ENCODE results near the gene S100A7. TPM values are rescaled to one million over a fixed set of nuclear protein-coding genes. Genes with fewer than 3 reads are reported as not detected.

The S100A7 gene
- total and polyA plus RNA-seq, 12 donors = not detected

DNA sequence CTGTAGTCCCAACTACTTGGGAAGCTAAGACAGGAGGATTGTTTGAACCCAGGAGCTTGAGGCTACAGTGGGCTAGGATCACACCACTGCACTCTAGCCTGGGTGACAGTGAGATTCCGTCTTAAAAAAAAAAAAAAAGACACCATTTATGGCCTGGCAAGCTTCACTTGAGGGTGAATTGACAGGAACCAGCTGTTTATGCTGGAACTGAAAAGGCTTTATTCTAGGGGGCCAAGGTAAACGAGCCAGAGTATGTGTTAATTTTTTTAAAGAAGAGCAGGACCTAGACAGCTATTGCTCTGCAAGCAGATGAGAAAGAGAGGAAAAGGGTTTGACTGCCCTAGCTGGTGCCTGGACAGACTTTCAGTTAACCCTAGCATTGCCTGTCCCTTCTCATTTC lies 38.3 kb upstream of the S100A7 start:
- H3K27ac ChIP-seq = no peak overlapping the region
- no peak for TF ChIP-seq POLR2A (IDR thresholded peaks at IDR 0.05)
- TF ChIP-seq, protein P1, sequence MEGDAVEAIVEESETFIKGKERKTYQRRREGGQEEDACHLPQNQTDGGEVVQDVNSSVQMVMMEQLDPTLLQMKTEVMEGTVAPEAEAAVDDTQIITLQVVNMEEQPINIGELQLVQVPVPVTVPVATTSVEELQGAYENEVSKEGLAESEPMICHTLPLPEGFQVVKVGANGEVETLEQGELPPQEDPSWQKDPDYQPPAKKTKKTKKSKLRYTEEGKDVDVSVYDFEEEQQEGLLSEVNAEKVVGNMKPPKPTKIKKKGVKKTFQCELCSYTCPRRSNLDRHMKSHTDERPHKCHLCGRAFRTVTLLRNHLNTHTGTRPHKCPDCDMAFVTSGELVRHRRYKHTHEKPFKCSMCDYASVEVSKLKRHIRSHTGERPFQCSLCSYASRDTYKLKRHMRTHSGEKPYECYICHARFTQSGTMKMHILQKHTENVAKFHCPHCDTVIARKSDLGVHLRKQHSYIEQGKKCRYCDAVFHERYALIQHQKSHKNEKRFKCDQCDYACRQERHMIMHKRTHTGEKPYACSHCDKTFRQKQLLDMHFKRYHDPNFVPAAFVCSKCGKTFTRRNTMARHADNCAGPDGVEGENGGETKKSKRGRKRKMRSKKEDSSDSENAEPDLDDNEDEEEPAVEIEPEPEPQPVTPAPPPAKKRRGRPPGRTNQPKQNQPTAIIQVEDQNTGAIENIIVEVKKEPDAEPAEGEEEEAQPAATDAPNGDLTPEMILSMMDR (IDR thresholded peaks at IDR 0.05) = no peak
- intact Hi-C loops (cut with DNase I) = loop anchor here (5.0 kb wide), 2 partner anchors 41 to 146 kb away; no protein-coding TSS in a partner anchor
- peak in 1 of 7 donors; percentile 4 for DNase-seq
- 13 to 25% (median 20%) methylated on average over 2 of the region's 2 CpGs for WGBS, 4 donors
- no peaks in the 10 kb centered on the region for H3K4me1 ChIP-seq (replicated peaks in 1 of 2)
- no peak overlapping the region for H3K4me3 ChIP-seq
- no peaks in the 10 kb centered on the region for H3K27me3 ChIP-seq
- H3K9me3 ChIP-seq (replicated peaks in 1 of 3) = no peaks in the 10 kb centered on the region
- no peaks in the 10 kb centered on the region for H3K36me3 ChIP-seq (replicated peaks in 1 of 2)

DNA sequence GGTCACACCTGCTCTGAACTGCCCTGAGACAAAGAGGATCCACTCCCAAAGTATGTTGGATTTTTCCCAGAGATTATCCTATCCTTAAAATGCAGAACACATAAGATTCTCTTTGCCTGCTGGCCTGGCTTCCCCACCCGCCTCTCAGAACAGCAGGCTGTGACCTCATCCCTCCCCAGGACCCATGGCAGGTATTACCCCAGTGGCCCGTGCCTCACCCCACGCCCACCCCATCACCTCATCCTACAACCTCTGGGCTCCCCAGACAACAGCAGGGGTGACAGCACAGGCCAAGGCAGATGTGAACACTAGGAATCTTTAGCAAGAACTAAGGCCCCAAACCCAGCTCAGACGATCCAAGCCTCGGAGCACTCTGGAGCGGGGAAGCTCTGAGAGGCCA lies 35.1 kb upstream of the S100A7 start:
- TF ChIP-seq, protein P1 (IDR thresholded peaks at IDR 0.05) = no peak
- TF ChIP-seq POLR2A (IDR thresholded peaks at IDR 0.05) = no peak

DNA sequence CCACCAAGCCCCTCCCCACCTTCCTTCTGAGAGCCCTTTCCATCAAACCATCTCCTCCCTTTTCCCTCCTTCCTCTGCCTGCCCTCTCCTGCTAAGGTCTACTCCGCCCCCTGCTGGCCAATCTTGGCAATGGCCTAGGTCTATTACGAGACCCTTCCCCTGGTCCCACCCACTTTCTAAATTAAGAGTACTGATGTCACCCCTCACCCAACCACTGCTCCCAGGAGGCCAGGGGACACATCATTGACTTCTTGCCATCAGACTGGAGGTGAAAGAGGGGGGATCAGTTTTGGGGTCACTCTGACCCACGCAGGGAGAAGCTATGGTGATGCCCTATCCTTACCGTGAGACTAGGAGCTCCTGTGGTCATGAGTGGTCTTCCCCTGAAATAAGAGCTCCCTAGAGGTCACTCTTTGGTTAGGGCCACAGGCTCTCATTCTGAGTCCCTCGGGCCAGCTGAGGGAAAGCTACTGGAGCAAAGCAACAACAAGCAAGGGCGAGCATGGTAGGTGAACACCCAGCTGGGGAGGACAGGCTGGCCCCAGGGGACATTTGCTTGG lies 34.6 kb upstream of the S100A7 start:
- H3K9me3 ChIP-seq (replicated peaks in 1 of 3) = no peaks in the 10 kb centered on the region
- no peaks in the 10 kb centered on the region for H3K27me3 ChIP-seq
- 36 to 50% (median 44%) methylated on average over 6 of the region's 6 CpGs for WGBS, 4 donors
- peak; percentile 62 to 87 (median 77) for DNase-seq
- H3K36me3 ChIP-seq (replicated peaks in 1 of 2) = no peaks in the 10 kb centered on the region
- TF ChIP-seq, protein P1 (IDR thresholded peaks at IDR 0.05) = peak; percentile 93 to 99 (median 94)
- TF ChIP-seq POLR2A (IDR thresholded peaks at IDR 0.05) = no peak
- H3K27ac ChIP-seq = no peak overlapping the region
- peaks cover 0 to 12% of the 10 kb centered on the region in 2 donors for H3K4me1 ChIP-seq (replicated peaks in 1 of 2)
- intact Hi-C loops (cut with DNase I) = loop anchor here (2.0 to 5.0 kb wide), 3 partner anchors 38 to 143 kb away; no protein-coding TSS in a partner anchor
- no peak overlapping the region for H3K4me3 ChIP-seq

More for the DNA sequence above, 35.1 kb upstream of the S100A7 start:
- WGBS, 4 donors = 51 to 86% (median 66%) methylated on average over 2 to 6 of the region's 6 CpGs
- no peaks in the 10 kb centered on the region for H3K36me3 ChIP-seq (replicated peaks in 1 of 2)
- H3K27ac ChIP-seq = no peak overlapping the region
- no peak overlapping the region for H3K4me3 ChIP-seq
- H3K9me3 ChIP-seq (replicated peaks in 1 of 3) = no peaks in the 10 kb centered on the region
- peaks cover 0 to 10% of the 10 kb centered on the region in 2 donors for H3K4me1 ChIP-seq (replicated peaks in 1 of 2)
- no peak for DNase-seq
- H3K27me3 ChIP-seq = no peaks in the 10 kb centered on the region
- intact Hi-C loops (cut with DNase I) = loop anchor here (2.0 to 5.0 kb wide), 3 partner anchors 38 to 143 kb away; no protein-coding TSS in a partner anchor

DNA sequence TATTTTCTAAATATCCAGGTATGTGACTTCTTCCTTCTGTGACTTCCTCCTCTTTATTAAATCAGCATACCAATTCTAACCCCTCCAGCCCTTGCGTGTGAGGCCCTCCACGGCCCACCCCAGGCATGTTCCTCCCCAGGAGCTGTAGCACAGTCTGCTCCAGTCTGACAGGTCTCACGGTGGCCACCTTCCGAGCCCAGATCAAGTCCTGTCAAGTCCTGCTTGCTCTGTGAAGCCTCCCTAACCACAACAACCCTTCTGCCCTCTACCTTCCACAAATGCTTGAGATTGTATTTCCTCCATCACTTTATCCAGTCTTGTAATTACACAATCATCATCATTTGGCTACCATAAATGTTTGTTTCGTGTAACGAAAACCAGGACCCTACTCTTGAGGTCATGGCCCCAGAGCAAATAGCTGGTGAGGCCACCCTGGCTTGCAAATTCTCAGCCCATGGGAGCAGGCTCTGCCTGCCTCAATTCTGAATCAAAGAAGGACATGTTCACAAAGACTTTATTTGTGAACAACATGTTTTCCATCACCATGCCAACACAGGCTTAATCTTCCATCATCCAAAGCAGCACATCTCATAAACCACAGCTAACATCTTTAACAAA lies 33.0 kb upstream of the S100A7 start:
- Histone ChIP-seq H3K36me3 (replicated peaks in 1 of 2) (no peaks in the 10 kb centered on the region), H3K4me3 (no peak overlapping the region), H3K27ac (no peak overlapping the region), H3K9me3 (replicated peaks in 1 of 3) (no peaks in the 10 kb centered on the region), H3K4me1 (replicated peaks in 1 of 2) (peaks cover 0 to 20% of the 10 kb centered on the region in 2 donors), H3K27me3 (no peaks in the 10 kb centered on the region)
- peak in 1 of 7 donors; percentile 35 for DNase-seq
- intact Hi-C loops (cut with DNase I) = no loop called here
- 77 to 89% (median 85%) methylated on average over 6 of the region's 6 CpGs for WGBS, 4 donors
- TF ChIP-seq, protein P1 (IDR thresholded peaks at IDR 0.05) = no peak
- TF ChIP-seq POLR2A (IDR thresholded peaks at IDR 0.05) = no peak
